Erythroblast (primary cell): ENCODE data around the gene EIF4G1.

ENCODE experiments used
- GATA1 ChIP-seq: IDR thresholded peaks from 2 replicates; pipeline ENCODE4 v1.6.1; 2011; ENCODE audit warnings: low read depth, mild to moderate bottlenecking, control low read depth, low read length, moderate library complexity
- POLR2A ChIP-seq: IDR thresholded peaks from 2 replicates; pipeline ENCODE4 v1.6.1; 2011; ENCODE audit warnings: mild to moderate bottlenecking, low read length

- TF ChIP-seq POLR2A (no peak), GATA1 (no peak)
These were observed 65.2 kb downstream of the EIF4G1 start, which contains the start of gene CHRD for GRCh38 chr3:184379358-184380184.
